T-cell (primary cell): ENCODE data around the gene RCN2. TPM values are rescaled to one million over a fixed set of nuclear protein-coding genes. Genes with fewer than 3 reads are reported as not detected.

ENCODE experiments used
- ATAC-seq, 4 experiments: fragments of 200-7000 bp in 3 of 4; fragments of 150-1000 bp in 1 of 4; cut with Tn5 transposase; replicated peaks in 1 of 4; 1 replicate in 3 of 4; 2 replicates in 1 of 4; pipeline ENCODE4 v1.10.0; 2021; ENCODE audit warnings: moderate library complexity in 3 of 4, mild to moderate bottlenecking in 2 of 4, moderate number of reproducible peaks in 1 of 4
- CTCF ChIA-PET, 2 donors: fragments of 300-600 bp; sonication (Branson Sonifier 250); formaldehyde crosslinking; loops; one replicate each; lab custom pipeline; 2022; ENCODE audit warnings: antibody characterized with exemption in 2 of 2; lab: Charles Lee
- POLR2A ChIA-PET, 2 donors: fragments of 300-600 bp; sonication (Branson Sonifier 250); formaldehyde crosslinking; loops; one replicate each; lab custom pipeline; 2022; ENCODE audit warnings: antibody characterized with exemption in 2 of 2; lab: Charles Lee
- DNase-seq, 35 experiments: peaks; one replicate each; pipeline versions ENCODE4 v3.0.0 to v3.0.0-alpha.2; 2013 to 2023
- H3K27ac ChIP-seq: one replicate; pipeline ENCODE4 v1.5.1; 2013; ENCODE audit warnings: low read length
- H3K27me3 ChIP-seq, 2 experiments: replicated peaks in 1 of 2; 1 replicate in 1 of 2; 2 replicates in 1 of 2; pipeline versions ENCODE4 v1.6.1 to v1.7.0; 2013; ENCODE audit warnings: low read length in 1 of 2, mixed read lengths in 1 of 2; ENCODE audit not compliant: control insufficient read depth in 2 of 2, insufficient read depth in 2 of 2; ENCODE audit errors: extremely low read depth in 1 of 2
- H3K36me3 ChIP-seq, 2 donors: 1 replicate in 1 of 2; 2 replicates in 1 of 2; pipeline versions ENCODE4 v1.6.1 to v1.7.0; 2013; ENCODE audit warnings: low read length in 1 of 2; ENCODE audit not compliant: control insufficient read depth in 2 of 2, insufficient read depth in 1 of 2; ENCODE audit errors: extremely low read depth in 1 of 2
- H3K4me1 ChIP-seq, 2 experiments: 1 replicate in 1 of 2; 2 replicates in 1 of 2; pipeline versions ENCODE4 v1.6.1 to v1.7.0; 2013; ENCODE audit warnings: low read length in 2 of 2, mixed read lengths in 1 of 2; ENCODE audit not compliant: insufficient read depth in 2 of 2, control insufficient read depth in 1 of 2; ENCODE audit errors: extremely low read depth in 1 of 2
- H3K4me3 ChIP-seq, 2 donors: 1 replicate in 1 of 2; 2 replicates in 1 of 2; pipeline versions ENCODE4 v1.5.1 to v1.7.0; 2013; ENCODE audit warnings: mild to moderate bottlenecking in 2 of 2, low read length in 1 of 2, moderate library complexity in 1 of 2; ENCODE audit not compliant: control insufficient read depth in 1 of 2; ENCODE audit errors: extremely low read depth in 1 of 2
- H3K9me3 ChIP-seq: 2 replicates; pipeline ENCODE4 v1.7.0; 2013
- H3K27ac Mint-ChIP-seq, 2 donors: one replicate each; pipeline ENCODE4 v1.8.0; 2020 to 2021; ENCODE audit warnings: mild to moderate bottlenecking in 2 of 2, mixed read lengths in 2 of 2
- H3K27me3 Mint-ChIP-seq, 2 donors: one replicate each; pipeline ENCODE4 v1.8.0; 2021 to 2022; ENCODE audit warnings: mixed read lengths in 2 of 2
- H3K36me3 Mint-ChIP-seq: one replicate; pipeline ENCODE4 v1.8.0; 2021; ENCODE audit warnings: mixed read lengths
- H3K4me1 Mint-ChIP-seq, 3 donors: one replicate each; pipeline ENCODE4 v1.8.0; 2020 to 2022; ENCODE audit warnings: mixed read lengths in 3 of 3, mild to moderate bottlenecking in 1 of 3
- H3K4me3 Mint-ChIP-seq, 3 donors: one replicate each; pipeline ENCODE4 v1.8.0; 2020 to 2022; ENCODE audit warnings: mild to moderate bottlenecking in 3 of 3, mixed read lengths in 3 of 3, moderate library complexity in 3 of 3
- H3K9me3 Mint-ChIP-seq, 3 donors: one replicate each; pipeline ENCODE4 v1.8.0; 2020 to 2022; ENCODE audit warnings: mixed read lengths in 3 of 3
- WGBS: methylation state at CpG from one replicate; pipeline ENCODE4 v1.1.5; 2013; ENCODE audit warnings: missing lambda C conversion rate; ENCODE audit not compliant: insufficient coverage; 5-methylcytosine and 5-hydroxymethylcytosine counted together
- total RNA-seq, 35 experiments: library from RNA in 6 of 35; stranded (reverse) in 6 of 35; fragments of 120-200 nt in 1 of 35; gene quantifications; one replicate each; pipeline versions ENCODE4 v1.2.1 to v1.2.4 and lab custom pipeline; 2013 to 2026

Gene RCN2
- total RNA-seq, 5 donors from 2014 or later (not counting 1 experiment from before 2014, with no cell fraction given): 20.5 to 26.7 (median 23.7) TPM

- no peaks in the 10 kb centered on the region for H3K27me3 Mint-ChIP-seq
- peaks cover 0 to 12% (median 12%) of the 10 kb centered on the region in 3 donors for H3K4me1 Mint-ChIP-seq
- POLR2A ChIA-PET: interaction anchor here (0.6 to 0.7 kb wide), 2 partner anchors 555 to 701 kb away, joined by 4 to 5 read pairs; no protein-coding TSS in a partner anchor
- no peaks in the 10 kb centered on the region for H3K9me3 ChIP-seq
- WGBS: no CpG with 5 or more reads among the region's 3 CpGs
- H3K9me3 Mint-ChIP-seq: no peaks in the 10 kb centered on the region
- DNase-seq: no peak
- no peaks in the 10 kb centered on the region for H3K27me3 ChIP-seq
- H3K4me3 Mint-ChIP-seq: no peak overlapping the region
- no peak overlapping the region for H3K27ac Mint-ChIP-seq
- H3K4me1 ChIP-seq: no peaks in the 10 kb centered on the region
- CTCF ChIA-PET: no interaction called here
- no peak for ATAC-seq
- peaks cover 0 to 8% of the 10 kb centered on the region in 2 donors for H3K36me3 ChIP-seq
- no peak overlapping the region for H3K4me3 ChIP-seq
- no peak overlapping the region for H3K27ac ChIP-seq
- H3K36me3 Mint-ChIP-seq: peaks cover 8% of the 10 kb centered on the region
Measured at GRCh38 chr15:76953913-76954312, 22.4 kb downstream of the RCN2 start.

GRCh38 chr15:76954744-76955143 is 23.2 kb downstream of the RCN2 start:
- no peaks in the 10 kb centered on the region for H3K4me1 ChIP-seq
- H3K27ac ChIP-seq: no peak overlapping the region
- H3K9me3 ChIP-seq: no peaks in the 10 kb centered on the region
- peaks cover 7% of the 10 kb centered on the region for H3K36me3 Mint-ChIP-seq
- 100% methylated on average over 1 of the region's 2 CpGs for WGBS
- DNase-seq: no peak
- no peak overlapping the region for H3K27ac Mint-ChIP-seq
- CTCF ChIA-PET: interaction anchor here in 1 of 2 donors (0.6 to 0.7 kb wide), 4 partner anchors 41 to 1855 kb away, joined by 3 read pairs; no protein-coding TSS in a partner anchor
- no peak overlapping the region for H3K4me3 ChIP-seq
- H3K9me3 Mint-ChIP-seq: no peaks in the 10 kb centered on the region
- peaks cover 0 to 12% (median 12%) of the 10 kb centered on the region in 3 donors for H3K4me1 Mint-ChIP-seq
- H3K27me3 Mint-ChIP-seq: no peaks in the 10 kb centered on the region
- no peak for ATAC-seq
- H3K36me3 ChIP-seq: peaks cover 0 to 7% of the 10 kb centered on the region in 2 donors
- no peak overlapping the region for H3K4me3 Mint-ChIP-seq
- H3K27me3 ChIP-seq: peaks cover 0 to 3% of the 10 kb centered on the region in 2 experiments
- POLR2A ChIA-PET: no interaction called here

DNA sequence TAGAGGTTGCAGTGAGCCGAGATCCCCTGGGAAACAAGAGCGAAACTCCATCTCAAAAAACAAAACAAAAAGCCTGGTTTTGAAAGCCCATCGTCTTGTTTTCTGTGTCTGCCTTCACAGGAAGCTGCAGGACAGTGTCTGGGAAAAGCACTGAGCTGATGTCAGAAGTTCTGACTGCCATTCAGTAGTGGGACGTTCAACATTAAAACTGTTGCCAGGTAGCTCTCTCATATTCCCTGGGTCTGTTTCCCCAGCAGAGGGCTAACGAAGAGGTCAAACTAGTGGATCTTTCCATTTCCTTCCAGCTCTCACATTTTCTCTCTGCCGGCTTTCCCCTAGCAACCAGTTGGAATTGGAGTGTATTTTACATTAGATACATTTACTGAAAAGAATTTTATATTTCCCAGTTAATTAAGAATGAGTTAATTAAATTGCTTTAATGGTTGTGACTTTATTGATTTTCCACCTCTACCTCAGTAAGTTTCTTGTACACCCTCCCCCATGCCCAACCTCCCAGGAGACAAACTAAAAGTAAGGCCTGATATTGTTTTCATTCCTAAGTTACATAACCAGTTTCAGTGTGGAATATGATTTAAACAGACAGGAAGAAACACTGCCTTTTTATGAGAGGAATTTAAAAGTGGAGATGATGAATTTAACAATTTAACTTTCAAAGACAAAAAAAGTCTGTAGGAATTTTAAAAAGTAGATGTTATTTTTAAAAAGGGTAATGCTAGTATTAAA is 29.9 kb downstream of the RCN2 start:
- Histone ChIP-seq H3K4me3 (no peak overlapping the region), H3K27ac (no peak overlapping the region), H3K36me3 (no peaks in the 10 kb centered on the region), H3K4me1 (no peaks in the 10 kb centered on the region), H3K27me3 (peaks cover 0 to 11% of the 10 kb centered on the region in 2 experiments), H3K9me3 (no peaks in the 10 kb centered on the region)
- DNase-seq: no peak
- peaks cover 11 to 21% of the 10 kb centered on the region in 2 donors for H3K27me3 Mint-ChIP-seq
- WGBS: 56% methylated on average over 1 of the region's 6 CpGs
- POLR2A ChIA-PET: no interaction called here
- H3K9me3 Mint-ChIP-seq: no peaks in the 10 kb centered on the region
- no peaks in the 10 kb centered on the region for H3K36me3 Mint-ChIP-seq
- peaks cover 0 to 4% (median 0%) of the 10 kb centered on the region in 3 donors for H3K4me1 Mint-ChIP-seq
- no peak overlapping the region for H3K4me3 Mint-ChIP-seq
- no peak for ATAC-seq
- CTCF ChIA-PET: no interaction called here
- H3K27ac Mint-ChIP-seq: no peak overlapping the region

DNA sequence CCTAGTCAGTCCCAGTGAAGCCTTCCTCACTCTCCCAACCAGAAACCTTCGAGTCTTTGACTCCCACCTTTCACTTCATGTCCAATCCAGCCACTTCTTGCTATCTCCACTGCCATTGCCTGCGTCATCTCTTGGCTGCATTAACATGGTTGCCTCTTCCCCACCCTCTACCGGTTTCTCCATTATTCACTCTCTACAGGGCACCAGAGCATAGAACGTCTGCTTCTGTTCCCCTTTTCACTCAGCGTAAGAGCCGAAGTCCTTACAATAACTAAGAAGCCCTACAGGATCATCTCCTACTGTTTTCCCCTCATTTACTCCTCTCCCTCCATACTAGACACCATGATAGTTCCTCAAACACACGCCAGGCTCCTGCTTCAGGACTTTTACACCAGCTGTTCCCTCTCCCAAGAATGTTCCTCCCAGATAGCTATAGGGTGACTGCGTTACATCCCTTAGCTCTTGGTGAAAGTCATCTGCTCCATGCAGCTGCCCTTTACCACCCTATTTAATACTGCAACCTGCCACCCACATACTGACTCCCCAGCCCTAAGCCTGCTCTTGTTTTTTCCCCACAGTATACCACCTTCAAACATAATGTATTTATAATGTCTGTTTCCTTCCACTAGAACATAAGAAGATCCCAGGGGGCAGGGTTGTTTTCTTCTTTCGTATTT is 30.9 kb downstream of the RCN2 start:
- Mint-ChIP-seq H3K9me3 (no peaks in the 10 kb centered on the region), H3K27me3 (peaks cover 11 to 21% of the 10 kb centered on the region in 2 donors), H3K4me3 (no peak overlapping the region), H3K36me3 (no peaks in the 10 kb centered on the region), H3K4me1 (peaks cover 0 to 4% (median 0%) of the 10 kb centered on the region in 3 donors), H3K27ac (no peak overlapping the region)
- H3K4me1 ChIP-seq: no peaks in the 10 kb centered on the region
- ChIA-PET CTCF (no interaction called here), POLR2A (no interaction called here)
- 84% methylated on average over 8 of the region's 9 CpGs for WGBS
- H3K9me3 ChIP-seq: no peaks in the 10 kb centered on the region
- H3K27ac ChIP-seq: no peak overlapping the region
- no peaks in the 10 kb centered on the region for H3K36me3 ChIP-seq
- peaks cover 0 to 16% of the 10 kb centered on the region in 2 experiments for H3K27me3 ChIP-seq
- H3K4me3 ChIP-seq: no peak overlapping the region
- ATAC-seq (no peak), DNase-seq (no peak)

DNA sequence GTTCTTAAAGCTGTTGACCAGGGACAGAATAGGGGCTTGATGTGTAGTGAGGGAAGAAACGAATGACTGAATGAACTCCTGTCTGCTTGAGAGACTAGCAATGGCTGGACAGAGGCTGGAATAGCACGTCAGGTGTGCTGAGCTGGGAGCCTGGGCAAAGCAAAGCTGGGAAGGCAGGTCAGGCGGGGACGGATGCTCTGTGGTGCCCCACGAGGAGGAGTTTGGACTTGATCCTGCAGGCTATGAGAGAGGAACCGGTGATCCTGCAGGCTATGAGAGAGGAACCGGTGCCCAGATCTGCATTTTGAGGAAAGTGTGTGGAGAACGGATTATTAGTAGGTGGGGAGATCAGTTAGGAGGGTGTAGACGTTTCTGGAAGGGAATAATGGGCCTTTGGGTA is 32.0 kb downstream of the RCN2 start:
- ChIA-PET CTCF (no interaction called here), POLR2A (no interaction called here)
- Histone ChIP-seq H3K4me3 (no peak overlapping the region), H3K9me3 (no peaks in the 10 kb centered on the region), H3K36me3 (no peaks in the 10 kb centered on the region), H3K27me3 (peaks cover 0 to 16% of the 10 kb centered on the region in 2 experiments), H3K4me1 (no peaks in the 10 kb centered on the region), H3K27ac (no peak overlapping the region)
- no peak for DNase-seq
- ATAC-seq: no peak
- Mint-ChIP-seq H3K27ac (no peak overlapping the region), H3K4me1 (peaks cover 0 to 4% (median 0%) of the 10 kb centered on the region in 3 donors), H3K36me3 (no peaks in the 10 kb centered on the region), H3K27me3 (peaks cover 11 to 21% of the 10 kb centered on the region in 2 donors), H3K4me3 (no peak overlapping the region), H3K9me3 (no peaks in the 10 kb centered on the region)
- 85% methylated on average over 9 of the region's 9 CpGs for whole genome bisulfite sequencing

DNA sequence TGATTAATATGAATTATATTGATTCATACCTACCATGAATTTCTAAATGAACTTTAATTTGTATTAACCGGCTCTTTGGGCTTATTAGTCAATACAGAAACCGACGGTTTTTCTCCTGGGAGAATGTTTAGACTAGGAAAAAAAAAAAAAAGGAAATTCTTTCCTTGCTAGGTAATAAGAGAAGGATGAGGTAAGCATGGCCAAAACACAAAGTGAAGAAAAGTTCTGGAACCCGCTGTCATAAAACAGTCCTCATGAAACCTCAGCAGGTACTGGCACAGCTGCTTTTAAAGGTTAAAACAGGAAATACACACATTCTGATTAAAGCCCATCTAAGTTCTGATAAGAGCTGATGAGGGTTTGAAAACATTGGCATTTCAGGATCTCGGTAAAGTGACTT is 32.6 kb downstream of the RCN2 start:
- DNase-seq: no peak
- peaks cover 11 to 21% of the 10 kb centered on the region in 2 donors for H3K27me3 Mint-ChIP-seq
- no peak for ATAC-seq
- WGBS: no CpG with 5 or more reads among the region's 5 CpGs
- Histone ChIP-seq H3K36me3 (no peaks in the 10 kb centered on the region), H3K27ac (no peak overlapping the region), H3K27me3 (peaks cover 0 to 16% of the 10 kb centered on the region in 2 experiments), H3K4me1 (no peaks in the 10 kb centered on the region), H3K4me3 (no peak overlapping the region), H3K9me3 (no peaks in the 10 kb centered on the region)
- H3K4me3 Mint-ChIP-seq: no peak overlapping the region
- ChIA-PET POLR2A (no interaction called here), CTCF (interaction anchor here in 1 of 2 donors (0.7 kb wide), 1 partner anchor 490 kb away, joined by 3 read pairs; no protein-coding TSS in a partner anchor)
- H3K36me3 Mint-ChIP-seq: no peaks in the 10 kb centered on the region
- H3K27ac Mint-ChIP-seq: no peak overlapping the region
- H3K4me1 Mint-ChIP-seq: peaks cover 0 to 4% (median 0%) of the 10 kb centered on the region in 3 donors
- H3K9me3 Mint-ChIP-seq: no peaks in the 10 kb centered on the region
